ENCODE results near the gene WDR47. TPM values are rescaled to one million over a fixed set of nuclear protein-coding genes. Genes with fewer than 3 reads are reported as not detected.
"Not testable (repeated sequence)": the region's sequence is repeated elsewhere in the genome, so short reads cannot be mapped to it uniquely, and the experiment has no call there.

Gene WDR47
- total RNA-seq, 4 donors from 2014 or later: 13.9 to 18.8 (median 17.5) TPM

DNA sequence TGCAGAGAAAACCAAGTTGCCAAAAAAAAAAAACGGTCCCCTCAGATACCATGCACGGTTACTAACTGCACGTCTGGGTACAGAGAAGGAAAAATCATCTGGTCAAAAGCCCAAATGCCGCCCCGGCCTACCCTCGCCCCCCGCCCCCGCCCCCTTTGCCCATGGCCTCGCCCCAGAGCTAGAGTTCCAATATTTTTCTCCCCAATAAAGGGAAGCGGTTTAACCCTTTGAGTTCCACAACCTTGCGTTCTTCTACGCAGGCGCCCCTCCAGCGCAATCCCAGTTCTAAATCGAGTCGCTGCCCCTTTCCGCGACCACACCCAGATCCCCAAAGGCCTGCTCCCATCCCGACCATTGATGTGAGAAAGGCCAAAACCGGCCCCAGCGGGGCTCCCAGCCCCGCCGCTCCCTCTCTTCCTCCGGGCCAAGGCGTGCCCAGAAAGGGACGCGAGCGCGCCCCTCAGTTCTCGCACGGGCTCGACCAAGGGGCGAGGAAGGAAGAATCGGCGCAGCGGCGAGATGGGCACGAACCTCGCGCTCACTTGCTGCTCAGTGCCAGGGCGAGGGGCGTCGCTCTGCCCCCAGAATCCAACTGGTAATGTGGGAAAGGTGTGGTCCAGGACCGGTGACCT is 797 bp downstream of the WDR47 start:
- H3K36me3 ChIP-seq: no peaks in the 10 kb centered on the region
- H3K27ac ChIP-seq: peak overlapping the region; percentile 83 to 93 (median 90)
- TF ChIP-seq, protein P1, sequence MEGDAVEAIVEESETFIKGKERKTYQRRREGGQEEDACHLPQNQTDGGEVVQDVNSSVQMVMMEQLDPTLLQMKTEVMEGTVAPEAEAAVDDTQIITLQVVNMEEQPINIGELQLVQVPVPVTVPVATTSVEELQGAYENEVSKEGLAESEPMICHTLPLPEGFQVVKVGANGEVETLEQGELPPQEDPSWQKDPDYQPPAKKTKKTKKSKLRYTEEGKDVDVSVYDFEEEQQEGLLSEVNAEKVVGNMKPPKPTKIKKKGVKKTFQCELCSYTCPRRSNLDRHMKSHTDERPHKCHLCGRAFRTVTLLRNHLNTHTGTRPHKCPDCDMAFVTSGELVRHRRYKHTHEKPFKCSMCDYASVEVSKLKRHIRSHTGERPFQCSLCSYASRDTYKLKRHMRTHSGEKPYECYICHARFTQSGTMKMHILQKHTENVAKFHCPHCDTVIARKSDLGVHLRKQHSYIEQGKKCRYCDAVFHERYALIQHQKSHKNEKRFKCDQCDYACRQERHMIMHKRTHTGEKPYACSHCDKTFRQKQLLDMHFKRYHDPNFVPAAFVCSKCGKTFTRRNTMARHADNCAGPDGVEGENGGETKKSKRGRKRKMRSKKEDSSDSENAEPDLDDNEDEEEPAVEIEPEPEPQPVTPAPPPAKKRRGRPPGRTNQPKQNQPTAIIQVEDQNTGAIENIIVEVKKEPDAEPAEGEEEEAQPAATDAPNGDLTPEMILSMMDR (IDR thresholded peaks at IDR 0.05 in 4 of 5, conservative IDR thresholded peaks at IDR 0.05 in 1 of 5): no peak
- TF ChIP-seq POLR2A (IDR thresholded peaks at IDR 0.05): no peak
- intact Hi-C loops (cut with DNase I; ENCODE audit: low total_unique reads): loop anchor here (2.0 to 5.0 kb wide), 3 partner anchors 71 to 292 kb away; partner anchors contain the start of genes CLCC1 and ELAPOR1
- H3K4me3 ChIP-seq: peak overlapping the region; percentile 83 to 99 (median 90)
- H3K27me3 ChIP-seq: no peaks in the 10 kb centered on the region
- H3K4me1 ChIP-seq: peaks cover 9 to 11% of the 10 kb centered on the region in 2 donors
- DNase-seq: peak in 1 of 2 donors; percentile 2
- no peaks in the 10 kb centered on the region for H3K9me3 ChIP-seq
- ATAC-seq: peak; percentile 22 to 30
- in situ Hi-C loops (cut with MboI; ENCODE audit: low sequenced_read_pairs in 4 of 4): no loop called here

DNA sequence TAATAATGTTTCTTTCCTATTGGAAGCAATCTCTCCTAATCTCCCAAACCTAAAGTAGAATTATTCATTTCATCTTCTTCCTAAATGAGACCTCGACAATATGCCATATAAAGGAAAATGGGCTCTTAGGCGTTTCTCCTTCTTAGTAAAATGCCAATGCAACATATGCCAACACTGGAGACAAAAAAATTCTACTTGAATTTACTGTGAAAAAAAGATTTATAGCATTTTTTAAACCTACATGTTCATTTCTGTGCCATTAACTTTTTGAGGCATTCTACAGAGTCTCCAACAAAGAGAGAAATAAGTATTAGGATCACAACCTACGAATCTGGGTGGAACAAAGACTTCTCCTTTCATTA is 1.3 kb downstream of the WDR47 start:
- ATAC-seq (no peak), DNase-seq (no peak)
- in situ Hi-C loops (cut with MboI; ENCODE audit: low sequenced_read_pairs in 4 of 4) (no loop called here), intact Hi-C loops (cut with DNase I; ENCODE audit: low total_unique reads) (loop anchor here (2.0 to 5.0 kb wide), 3 partner anchors 72 to 292 kb away; partner anchors contain the start of genes CLCC1 and ELAPOR1)
- H3K27me3 ChIP-seq: no peaks in the 10 kb centered on the region
- peak overlapping the region in 2 of 4 donors; percentile 83 to 91 for H3K27ac ChIP-seq
- TF ChIP-seq POLR2A (IDR thresholded peaks at IDR 0.05): no peak
- TF ChIP-seq, protein P1 (IDR thresholded peaks at IDR 0.05 in 4 of 5, conservative IDR thresholded peaks at IDR 0.05 in 1 of 5): no peak
- peak overlapping the region; percentile 83 to 99 (median 90) for H3K4me3 ChIP-seq
- H3K36me3 ChIP-seq: no peaks in the 10 kb centered on the region
- H3K9me3 ChIP-seq: no peaks in the 10 kb centered on the region
- peaks cover 9 to 11% of the 10 kb centered on the region in 2 donors for H3K4me1 ChIP-seq

DNA sequence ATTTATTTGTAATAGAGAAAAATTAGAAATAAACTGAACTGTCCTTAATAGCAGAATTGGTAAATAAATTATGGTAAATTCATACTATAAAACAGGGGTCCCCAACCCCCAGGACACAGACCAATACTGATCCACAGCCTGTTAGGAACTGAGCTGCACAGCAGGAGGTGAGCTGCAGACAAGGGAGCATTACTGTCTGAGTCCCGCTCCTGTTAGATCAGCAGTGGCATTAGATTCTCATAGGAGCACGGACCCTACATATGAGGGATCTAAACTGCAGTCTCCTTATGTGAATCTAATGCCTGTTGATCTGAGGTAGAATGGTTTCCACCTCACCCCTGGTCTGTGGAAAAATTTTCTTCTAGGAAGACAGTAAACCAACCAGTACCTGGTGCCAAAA is 7.5 kb downstream of the WDR47 start:
- intact Hi-C loops (cut with DNase I; ENCODE audit: low total_unique reads): loop anchor here (5.0 kb wide), 1 partner anchor 432 kb away; no protein-coding TSS in a partner anchor
- Histone ChIP-seq H3K36me3 (no peaks in the 10 kb centered on the region), H3K4me3 (no peak overlapping the region), H3K27me3 (no peaks in the 10 kb centered on the region), H3K4me1 (peaks cover 0 to 3% of the 10 kb centered on the region in 2 donors), H3K27ac (no peak overlapping the region), H3K9me3 (no peaks in the 10 kb centered on the region)
- no peak for TF ChIP-seq POLR2A (IDR thresholded peaks at IDR 0.05)
- TF ChIP-seq, protein P1 (IDR thresholded peaks at IDR 0.05 in 4 of 5, conservative IDR thresholded peaks at IDR 0.05 in 1 of 5): no peak
- DNase-seq: no peak
- no peak for ATAC-seq
- in situ Hi-C loops (cut with MboI; ENCODE audit: low sequenced_read_pairs in 4 of 4): no loop called here

DNA sequence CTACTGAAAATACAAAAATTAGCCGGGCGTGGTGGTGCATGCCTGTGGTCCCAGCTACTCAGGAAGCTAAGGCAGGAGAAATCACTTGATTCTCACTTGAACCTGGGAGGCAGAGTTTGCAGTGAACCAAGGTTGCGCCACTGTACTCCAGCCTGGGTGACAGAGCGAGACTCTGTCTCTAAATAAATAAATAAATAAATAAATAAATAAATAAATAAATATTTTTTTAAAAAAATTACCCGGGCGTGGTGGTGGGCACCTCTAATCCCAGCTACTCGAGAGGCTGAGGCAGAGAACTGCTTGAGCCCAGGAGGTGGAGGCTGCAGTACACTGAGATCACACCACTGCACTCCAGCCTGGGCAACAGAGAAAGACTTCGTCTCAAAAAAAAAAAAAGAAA is 12.4 kb downstream of the WDR47 start:
- H3K9me3 ChIP-seq; DNase-seq; in situ Hi-C loops (cut with MboI; ENCODE audit: low sequenced_read_pairs in 4 of 4); H3K27ac ChIP-seq; H3K27me3 ChIP-seq; H3K4me1 ChIP-seq; H3K4me3 ChIP-seq; intact Hi-C loops (cut with DNase I; ENCODE audit: low total_unique reads); ATAC-seq; H3K36me3 ChIP-seq: not testable (repeated sequence)

DNA sequence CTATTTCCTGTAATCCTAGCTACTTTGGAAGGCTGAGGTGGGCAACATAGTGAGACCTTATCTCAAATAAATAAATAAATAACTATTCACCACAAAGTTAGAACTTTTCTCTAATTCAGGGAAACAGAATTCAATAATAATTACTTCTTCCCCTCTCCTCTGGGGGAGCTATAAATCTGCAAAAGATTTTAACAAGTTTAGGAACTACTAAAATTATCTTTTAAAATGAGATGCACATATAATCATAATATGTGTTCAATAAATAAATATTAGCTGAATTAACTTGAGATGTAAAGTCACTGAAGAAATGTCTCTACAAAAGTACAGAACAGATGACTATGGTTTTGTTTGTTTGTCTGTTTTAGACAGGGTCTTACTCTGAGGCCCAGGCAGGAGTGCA is 14.1 kb downstream of the WDR47 start:
- Histone ChIP-seq H3K4me1 (peaks cover 0 to 3% of the 10 kb centered on the region in 2 donors), H3K27me3 (no peaks in the 10 kb centered on the region), H3K27ac (no peak overlapping the region), H3K36me3 (no peaks in the 10 kb centered on the region), H3K9me3 (no peaks in the 10 kb centered on the region), H3K4me3 (no peak overlapping the region)
- in situ Hi-C loops (cut with MboI; ENCODE audit: low sequenced_read_pairs in 4 of 4) (no loop called here), intact Hi-C loops (cut with DNase I; ENCODE audit: low total_unique reads) (no loop called here)
- no peak for DNase-seq
- no peak for ATAC-seq
- no peak for TF ChIP-seq POLR2A (IDR thresholded peaks at IDR 0.05)
- TF ChIP-seq, protein P1 (IDR thresholded peaks at IDR 0.05 in 4 of 5, conservative IDR thresholded peaks at IDR 0.05 in 1 of 5): no peak
